Pancreas (tissue), 10 donors: ENCODE measurements around the gene XKR7. TPM values are rescaled to one million over a fixed set of nuclear protein-coding genes. Genes with fewer than 3 reads are reported as not detected.

Experiments
- ATAC-seq, 4 donors: fragments of 200-7000 bp; cut with Tn5 transposase; one replicate each; pipeline versions ENCODE4 v1.8.0 to v1.9.1; 2020; ENCODE audit warnings: mild to moderate bottlenecking in 4 of 4, moderate library complexity in 4 of 4
- DNase-seq, 6 donors: peaks; one replicate each; pipeline ENCODE4 v3.0.0-alpha.2; 2020
- FAIRE-seq: peaks from 2 replicates; lab custom pipeline; 2012; peaks lifted over from hg19 to GRCh38; lab: Jason Lieb, UNC
- H3K27ac ChIP-seq, 4 donors: fragments of 200-600 bp; sonication (generic); 1 replicate in 3 of 4; 2 replicates in 1 of 4; pipeline versions ENCODE4 v1.5.0 to v1.8.0; 2020
- H3K27me3 ChIP-seq, 4 donors: fragments of 200-600 bp; one replicate each; pipeline ENCODE4 v1.8.0; 2021
- H3K36me3 ChIP-seq, 3 donors: fragments of 200-600 bp; sonication (generic) in 1 of 3; one replicate each; pipeline versions ENCODE4 v1.5.0 to v1.8.0; 2020 to 2021
- H3K4me1 ChIP-seq, 3 donors: fragments of 200-600 bp; one replicate each; pipeline ENCODE4 v1.8.0; 2021
- H3K4me3 ChIP-seq, 4 donors: fragments of 200-600 bp; sonication (generic) in 2 of 4; one replicate each; pipeline versions ENCODE4 v1.5.0 to v1.8.0; 2020 to 2021
- H3K9me3 ChIP-seq, 4 donors: fragments of 200-600 bp; one replicate each; pipeline ENCODE4 v1.8.0; 2021
- CTCF ChIP-seq, 4 donors: fragments of 200-600 bp; sonication (generic) in 3 of 4; IDR thresholded peaks; one replicate each; pipeline versions ENCODE4 v1.5.0 to v1.8.0; 2021; ENCODE audit warnings: antibody characterized with exemption in 4 of 4
- WGBS, 2 donors: extraction: QIAGEN DNeasy Blood & Tissue Kit; methylation state at CpG; one replicate each; pipeline ENCODE4 v1.1.7; 2013; 5-methylcytosine and 5-hydroxymethylcytosine counted together
- intact Hi-C, 3 donors: fragments of 100-400 bp; cut with DNase I; formaldehyde crosslinking; loops; one replicate each; pipeline versions ENCODE4 v1.11.1 to v1.14.2; 2022
- polyA plus RNA-seq, 2 donors: library from polyadenylated mRNA; stranded (reverse); fragments of 200-250 nt; gene quantifications; one replicate each; pipeline ENCODE4 v1.2.3, GENCODE V29; 2013
- total RNA-seq, 6 donors: library from RNA; stranded (reverse); fragmentation: NEBNext Ultra II Directional in 4 of 6; extraction: Animal tissue kit (Norgen Biotek cat#: 25700) in 4 of 6; gene quantifications; one replicate each; pipeline versions ENCODE4 v1.2.1 to v1.2.4, GENCODE V29; 2021 to 2023
- donor health status: healthy with polysubstance abuse.
- donor health status: DM: no; HTN: no; CAD: no; lungs with moderate emphysema.
- donor health status: DM: no; HTN: no; CAD: no.
- donor health status: control.
- donor health status: control.
- donor health status: Bipolar disorder and iron deficiency.
- donor health status: DM: yes; HTN: yes; CAD: no.
- donor health status: DM: no; HTN: no; CAD: no.
- donor health status: DM: no; HTN: no; CAD: no.
- donor health status: DM: yes; HTN: yes; CAD: no.

The XKR7 gene
- total and polyA plus RNA-seq, 8 donors, result 0.05 to 1.2 (median 0.33) TPM

GRCh38 chr20:31953556-31954148 is 14.3 kb upstream of the XKR7 start:
- FAIRE-seq, result no peak
- peaks cover 0 to under 1% (median 0%) of the 10 kb centered on the region in 3 donors for H3K36me3 ChIP-seq
- H3K4me1 ChIP-seq, result peaks cover 0 to 11% (median 5%) of the 10 kb centered on the region in 3 donors
- no peak for DNase-seq
- no peaks in the 10 kb centered on the region for H3K27me3 ChIP-seq
- H3K4me3 ChIP-seq, result no peak overlapping the region
- intact Hi-C loops, result loop anchor here in 2 of 3 donors (5.0 kb wide), 2 partner anchors 101 to 106 kb away; partner anchors contain the start of gene FOXS1 (in 1 of the 2)
- WGBS, 2 donors, result 66 to 77% methylated on average over 6 of the region's 6 CpGs
- H3K9me3 ChIP-seq, result no peaks in the 10 kb centered on the region
- H3K27ac ChIP-seq, result no peak overlapping the region
- TF ChIP-seq CTCF (IDR thresholded peaks at IDR 0.05), result no peak
- ATAC-seq, result no peak

GRCh38 chr20:31954500-31954899 is 13.5 kb upstream of the XKR7 start:
- ATAC-seq (no peak), DNase-seq (no peak), FAIRE-seq (no peak)
- Histone ChIP-seq H3K4me3 (no peak overlapping the region), H3K27me3 (no peaks in the 10 kb centered on the region), H3K9me3 (no peaks in the 10 kb centered on the region), H3K4me1 (peaks cover 0 to 11% (median 5%) of the 10 kb centered on the region in 3 donors), H3K36me3 (no peaks in the 10 kb centered on the region), H3K27ac (no peak overlapping the region)
- intact Hi-C loops, result loop anchor here in 2 of 3 donors (5.0 kb wide), 2 partner anchors 102 to 107 kb away; partner anchors contain the start of gene FOXS1 (in 1 of the 2)
- 25 to 29% methylated on average over 1 of the region's 1 CpG for WGBS, 2 donors
- TF ChIP-seq CTCF (IDR thresholded peaks at IDR 0.05), result no peak

- no peak for TF ChIP-seq CTCF (IDR thresholded peaks at IDR 0.05)
- H3K36me3 ChIP-seq, result no peaks in the 10 kb centered on the region
- intact Hi-C loops, result no loop called here
- no peak for DNase-seq
- no peak overlapping the region for H3K27ac ChIP-seq
- FAIRE-seq, result no peak
- no peaks in the 10 kb centered on the region for H3K9me3 ChIP-seq
- WGBS, 2 donors, result 37% methylated on average over 11 of the region's 11 CpGs
- H3K4me3 ChIP-seq, result no peak overlapping the region
- no peaks in the 10 kb centered on the region for H3K27me3 ChIP-seq
- no peaks in the 10 kb centered on the region for H3K4me1 ChIP-seq
- ATAC-seq, result no peak
Measured at GRCh38 chr20:31956556-31957526, 11.1 kb upstream of the XKR7 start.

GRCh38 chr20:31962761-31963160 is 5.2 kb upstream of the XKR7 start:
- Histone ChIP-seq H3K36me3 (no peaks in the 10 kb centered on the region), H3K9me3 (no peaks in the 10 kb centered on the region), H3K27ac (no peak overlapping the region), H3K27me3 (peaks cover 0 to 6% (median under 1%) of the 10 kb centered on the region in 4 donors), H3K4me1 (no peaks in the 10 kb centered on the region), H3K4me3 (no peak overlapping the region)
- no peak for DNase-seq
- 28 to 37% methylated on average over 2 of the region's 2 CpGs for WGBS, 2 donors
- intact Hi-C loops, result no loop called here
- ATAC-seq, result no peak
- no peak for FAIRE-seq
- no peak for TF ChIP-seq CTCF (IDR thresholded peaks at IDR 0.05)
